HFF-Myc (cell line): ENCODE measurements around the gene ACADS.

Experiments
- DNase-seq: peaks from one replicate; pipeline ENCODE4 v3.0.0-alpha.2; 2011; ENCODE audit warnings: low read depth; ENCODE audit errors: extremely low read depth
- H3K4me3 ChIP-seq: replicated peaks from 2 replicates; pipeline ENCODE4 v1.5.1; 2011; ENCODE audit warnings: low read depth, mild to moderate bottlenecking, control low read depth, low read length
- TF ChIP-seq, protein P1 (sequence below): IDR thresholded peaks from 2 replicates; pipeline ENCODE4 v1.5.1; 2012; ENCODE audit warnings: mild to moderate bottlenecking, low read depth, low read length, control low read depth; ENCODE audit errors: missing control alignments

Gene ACADS

DNA sequence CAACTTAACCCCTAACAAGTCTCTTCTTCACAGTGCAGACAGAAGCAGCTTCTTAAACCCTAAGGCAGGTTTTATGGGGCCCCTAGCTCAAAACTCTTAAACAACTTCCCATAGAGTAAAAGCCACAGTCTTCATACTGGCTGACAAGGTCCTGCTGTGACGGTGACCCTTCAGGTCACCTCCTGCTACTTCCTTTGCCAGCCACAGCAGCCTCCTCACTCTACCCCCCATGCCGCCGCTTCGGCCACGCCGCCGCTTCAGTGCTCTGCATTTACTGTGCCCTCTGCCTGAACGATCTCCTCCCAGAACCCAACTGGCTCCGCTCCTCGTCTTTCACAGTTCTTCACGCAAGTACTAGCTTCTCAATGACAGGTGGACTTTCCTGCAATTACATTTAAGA lies 45.5 kb downstream of the ACADS start:
- H3K4me3 ChIP-seq: no peak overlapping the region
- no peak for DNase-seq
- TF ChIP-seq, protein P1, sequence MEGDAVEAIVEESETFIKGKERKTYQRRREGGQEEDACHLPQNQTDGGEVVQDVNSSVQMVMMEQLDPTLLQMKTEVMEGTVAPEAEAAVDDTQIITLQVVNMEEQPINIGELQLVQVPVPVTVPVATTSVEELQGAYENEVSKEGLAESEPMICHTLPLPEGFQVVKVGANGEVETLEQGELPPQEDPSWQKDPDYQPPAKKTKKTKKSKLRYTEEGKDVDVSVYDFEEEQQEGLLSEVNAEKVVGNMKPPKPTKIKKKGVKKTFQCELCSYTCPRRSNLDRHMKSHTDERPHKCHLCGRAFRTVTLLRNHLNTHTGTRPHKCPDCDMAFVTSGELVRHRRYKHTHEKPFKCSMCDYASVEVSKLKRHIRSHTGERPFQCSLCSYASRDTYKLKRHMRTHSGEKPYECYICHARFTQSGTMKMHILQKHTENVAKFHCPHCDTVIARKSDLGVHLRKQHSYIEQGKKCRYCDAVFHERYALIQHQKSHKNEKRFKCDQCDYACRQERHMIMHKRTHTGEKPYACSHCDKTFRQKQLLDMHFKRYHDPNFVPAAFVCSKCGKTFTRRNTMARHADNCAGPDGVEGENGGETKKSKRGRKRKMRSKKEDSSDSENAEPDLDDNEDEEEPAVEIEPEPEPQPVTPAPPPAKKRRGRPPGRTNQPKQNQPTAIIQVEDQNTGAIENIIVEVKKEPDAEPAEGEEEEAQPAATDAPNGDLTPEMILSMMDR: no peak

DNA sequence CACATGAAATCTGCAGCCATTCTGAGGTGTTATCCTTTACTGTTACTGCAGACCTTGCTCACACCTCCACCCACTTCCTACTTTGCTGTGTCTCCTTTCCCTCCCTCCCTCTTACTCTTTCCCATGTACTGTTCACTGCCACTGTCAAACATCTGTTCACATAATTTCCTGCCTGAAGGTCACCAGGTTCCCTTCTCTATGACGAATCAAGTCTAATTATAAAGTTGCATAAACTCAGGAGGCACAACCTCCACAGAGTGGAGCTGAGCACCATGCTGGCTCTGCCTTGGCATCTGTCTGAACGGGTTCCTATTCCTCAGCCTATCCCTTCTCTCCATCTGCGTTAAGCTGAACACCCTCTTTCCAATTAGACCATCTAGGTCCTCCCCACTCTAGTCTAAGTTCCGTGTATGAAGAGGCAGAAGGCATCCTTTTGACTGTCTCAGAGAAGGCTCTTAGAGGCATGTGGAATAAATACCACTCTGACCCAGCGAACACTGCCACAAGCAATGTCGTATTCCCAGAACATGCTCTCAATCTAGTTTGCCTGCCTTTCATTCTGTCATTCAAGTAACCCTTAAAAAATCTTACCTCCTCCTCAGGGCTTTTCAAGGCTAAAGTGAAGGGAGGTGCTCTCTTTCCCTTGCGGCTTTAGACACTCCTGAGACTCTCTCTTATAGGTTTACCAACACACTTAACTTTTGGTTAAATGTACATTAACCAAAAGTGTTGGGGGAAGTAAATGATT lies 48.7 kb downstream of the ACADS start:
- H3K4me3 ChIP-seq: no peak overlapping the region
- no peak for DNase-seq
- TF ChIP-seq, protein P1: no peak

DNA sequence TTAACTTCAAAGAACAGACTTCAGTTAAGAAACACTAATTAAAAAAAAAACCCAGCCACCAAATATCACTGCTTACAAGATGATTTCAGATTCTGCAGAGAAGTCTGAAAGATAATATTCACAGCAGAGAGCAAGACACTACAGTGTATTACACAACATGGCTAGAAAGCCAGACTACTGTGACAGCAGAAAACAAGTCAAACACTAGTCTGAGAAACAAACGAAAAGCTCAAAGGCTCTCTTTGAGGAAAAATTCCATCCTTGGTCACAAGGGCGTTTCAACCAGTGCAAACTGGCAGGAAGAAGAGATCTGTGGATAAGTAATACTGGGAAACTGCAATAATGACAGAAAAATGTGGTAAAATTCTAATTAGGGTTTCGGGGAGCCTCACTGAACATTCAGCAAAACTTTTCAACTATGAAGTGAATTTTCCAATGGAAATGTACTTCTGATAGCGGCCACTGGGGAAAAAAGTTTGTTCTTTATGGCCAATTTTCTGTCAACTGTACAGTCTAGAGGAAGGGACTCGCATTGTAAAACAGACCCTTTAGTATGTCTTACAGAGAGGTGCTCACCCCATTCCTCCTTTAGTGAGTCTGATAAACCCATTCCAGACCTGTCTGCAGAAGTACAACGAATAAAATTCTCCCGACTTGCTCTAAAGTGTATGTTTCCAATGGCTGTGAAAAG lies 50.4 kb downstream of the ACADS start:
- no peak for DNase-seq
- no peak overlapping the region for H3K4me3 ChIP-seq
- TF ChIP-seq, protein P1: no peak

DNA sequence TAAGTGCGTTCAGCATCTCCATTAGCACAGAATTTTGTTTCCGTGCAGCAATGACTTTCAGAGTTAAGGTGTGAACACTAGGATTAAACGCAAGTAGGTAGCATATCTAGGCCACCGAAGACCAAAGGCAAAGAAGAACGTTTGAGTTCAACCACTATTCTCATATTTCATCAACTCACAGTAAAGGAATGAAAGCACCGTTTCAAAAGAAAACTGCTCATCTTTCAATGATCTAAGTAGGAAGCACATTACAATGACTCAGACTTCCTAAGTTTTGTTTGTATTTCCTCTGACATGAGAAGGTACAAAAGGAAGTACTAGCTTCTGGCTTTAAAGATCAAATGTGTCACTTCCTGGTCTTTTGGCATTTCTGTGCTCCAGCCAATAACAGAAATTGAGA lies 57.6 kb downstream of the ACADS start:
- DNase-seq: peak; percentile 52
- no peak overlapping the region for H3K4me3 ChIP-seq
- TF ChIP-seq, protein P1: no peak

DNA sequence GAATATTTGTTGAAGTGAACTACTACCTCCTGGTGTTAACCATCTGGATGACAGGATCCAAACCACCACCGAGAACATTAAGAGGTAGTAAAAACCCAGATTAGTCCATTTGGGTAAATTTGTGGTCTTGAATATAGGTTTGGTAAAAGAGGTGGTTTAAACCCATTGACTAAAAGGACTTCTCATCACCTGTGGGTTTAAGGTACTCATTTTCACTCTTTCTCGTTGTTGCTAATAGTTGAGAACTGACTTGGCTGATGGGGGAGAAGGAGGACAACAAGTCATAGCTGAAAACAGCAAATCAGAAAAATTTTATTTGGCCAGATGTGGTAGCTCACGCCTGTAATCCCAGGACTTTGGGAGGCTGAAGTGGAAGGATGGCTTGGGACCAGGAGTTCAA lies 59.2 kb downstream of the ACADS start:
- DNase-seq: no peak
- no peak overlapping the region for H3K4me3 ChIP-seq
- TF ChIP-seq, protein P1: no peak

DNA sequence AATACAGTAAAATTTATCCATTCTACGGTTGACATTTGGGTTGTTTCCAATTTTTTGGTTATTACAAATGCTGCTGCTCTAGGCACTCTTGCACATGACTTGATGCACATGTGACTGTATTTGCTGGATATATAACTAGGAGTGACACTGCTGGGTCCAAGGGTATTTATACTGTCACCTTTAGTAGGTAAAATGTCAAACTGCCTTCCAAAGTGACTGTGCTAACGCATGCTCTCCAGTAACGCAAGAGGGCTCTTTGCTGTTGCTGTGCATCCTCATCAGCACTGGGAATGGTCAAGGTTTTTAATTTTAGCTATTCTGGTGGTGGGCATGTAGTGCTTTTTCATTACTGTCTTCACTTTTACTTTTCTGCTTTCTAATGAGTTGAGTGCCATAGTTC lies 62.3 kb downstream of the ACADS start:
- TF ChIP-seq, protein P1: no peak
- no peak for DNase-seq
- H3K4me3 ChIP-seq: no peak overlapping the region
